ENCODE data around the gene TAAR2.

DNA sequence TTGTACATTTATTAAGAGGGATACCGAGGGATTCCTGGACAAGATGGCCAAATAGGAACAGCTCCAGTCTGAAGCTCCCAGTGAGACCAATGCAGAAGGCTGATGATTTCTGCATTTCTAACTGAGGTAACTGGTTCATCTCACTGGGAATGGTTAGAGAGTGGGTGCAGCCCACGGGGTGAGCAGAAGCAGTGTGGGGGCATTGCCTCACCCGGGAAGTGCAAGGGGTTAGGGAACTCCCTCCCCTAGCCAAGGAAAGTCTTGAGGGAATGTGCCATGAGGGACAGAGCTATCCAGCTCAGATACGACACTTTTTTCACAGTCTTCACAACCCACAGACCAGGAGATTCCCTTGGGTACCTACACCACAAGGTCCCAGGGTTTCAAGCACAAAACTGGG is 10.7 kb upstream of the TAAR2 start:
- no peak for TF ChIP-seq POLR2A (IDR thresholded peaks at IDR 0.05)
- TF ChIP-seq, protein P1, sequence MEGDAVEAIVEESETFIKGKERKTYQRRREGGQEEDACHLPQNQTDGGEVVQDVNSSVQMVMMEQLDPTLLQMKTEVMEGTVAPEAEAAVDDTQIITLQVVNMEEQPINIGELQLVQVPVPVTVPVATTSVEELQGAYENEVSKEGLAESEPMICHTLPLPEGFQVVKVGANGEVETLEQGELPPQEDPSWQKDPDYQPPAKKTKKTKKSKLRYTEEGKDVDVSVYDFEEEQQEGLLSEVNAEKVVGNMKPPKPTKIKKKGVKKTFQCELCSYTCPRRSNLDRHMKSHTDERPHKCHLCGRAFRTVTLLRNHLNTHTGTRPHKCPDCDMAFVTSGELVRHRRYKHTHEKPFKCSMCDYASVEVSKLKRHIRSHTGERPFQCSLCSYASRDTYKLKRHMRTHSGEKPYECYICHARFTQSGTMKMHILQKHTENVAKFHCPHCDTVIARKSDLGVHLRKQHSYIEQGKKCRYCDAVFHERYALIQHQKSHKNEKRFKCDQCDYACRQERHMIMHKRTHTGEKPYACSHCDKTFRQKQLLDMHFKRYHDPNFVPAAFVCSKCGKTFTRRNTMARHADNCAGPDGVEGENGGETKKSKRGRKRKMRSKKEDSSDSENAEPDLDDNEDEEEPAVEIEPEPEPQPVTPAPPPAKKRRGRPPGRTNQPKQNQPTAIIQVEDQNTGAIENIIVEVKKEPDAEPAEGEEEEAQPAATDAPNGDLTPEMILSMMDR (IDR thresholded peaks at IDR 0.05): no peak

All from gastroesophageal sphincter (tissue), 3 donors.